ENCODE data around the gene TCAIM.

Gene TCAIM

GRCh38 chr3:44420676-44421075 is 82.1 kb downstream of the TCAIM start:
- H3K9ac ChIP-seq (ENCODE audit: low read length in 5 of 5), result no peak overlapping the region
- H3K4me1 ChIP-seq (ENCODE audit: control insufficient read depth in 5 of 5, insufficient read depth in 5 of 5, low read length in 5 of 5), result no peaks in the 10 kb centered on the region
- H3K9me3 ChIP-seq (ENCODE audit: control insufficient read depth in 5 of 5, low read length in 5 of 5), result no peaks in the 10 kb centered on the region
- H3K4me3 ChIP-seq (ENCODE audit: low read depth in 1 of 5, low read length in 5 of 5), result no peak overlapping the region
- H3K36me3 ChIP-seq (ENCODE audit: control insufficient read depth in 5 of 5, insufficient read depth in 5 of 5, low read length in 5 of 5), result no peaks in the 10 kb centered on the region
- H3K27me3 ChIP-seq (ENCODE audit: control insufficient read depth in 5 of 5, insufficient read depth in 4 of 5, low read length in 5 of 5), result peaks cover 0 to 2% (median 0%) of the 10 kb centered on the region in 5 donors
- H3K27ac ChIP-seq (ENCODE audit: low read depth, low read length), result no peak overlapping the region

- no peak overlapping the region for H3K9ac ChIP-seq (ENCODE audit: low read length in 5 of 5)
- H3K27me3 ChIP-seq (ENCODE audit: control insufficient read depth in 5 of 5, insufficient read depth in 4 of 5, low read length in 5 of 5), result peaks cover 0 to 2% (median 0%) of the 10 kb centered on the region in 5 donors
- no peaks in the 10 kb centered on the region for H3K36me3 ChIP-seq (ENCODE audit: control insufficient read depth in 5 of 5, insufficient read depth in 5 of 5, low read length in 5 of 5)
- H3K4me3 ChIP-seq (ENCODE audit: low read depth in 1 of 5, low read length in 5 of 5), result no peak overlapping the region
- H3K9me3 ChIP-seq (ENCODE audit: control insufficient read depth in 5 of 5, low read length in 5 of 5), result no peaks in the 10 kb centered on the region
- no peak overlapping the region for H3K27ac ChIP-seq (ENCODE audit: low read depth, low read length)
- no peaks in the 10 kb centered on the region for H3K4me1 ChIP-seq (ENCODE audit: control insufficient read depth in 5 of 5, insufficient read depth in 5 of 5, low read length in 5 of 5)
These were observed 82.7 kb downstream of the TCAIM start for GRCh38 chr3:44421280-44421679.

DNA sequence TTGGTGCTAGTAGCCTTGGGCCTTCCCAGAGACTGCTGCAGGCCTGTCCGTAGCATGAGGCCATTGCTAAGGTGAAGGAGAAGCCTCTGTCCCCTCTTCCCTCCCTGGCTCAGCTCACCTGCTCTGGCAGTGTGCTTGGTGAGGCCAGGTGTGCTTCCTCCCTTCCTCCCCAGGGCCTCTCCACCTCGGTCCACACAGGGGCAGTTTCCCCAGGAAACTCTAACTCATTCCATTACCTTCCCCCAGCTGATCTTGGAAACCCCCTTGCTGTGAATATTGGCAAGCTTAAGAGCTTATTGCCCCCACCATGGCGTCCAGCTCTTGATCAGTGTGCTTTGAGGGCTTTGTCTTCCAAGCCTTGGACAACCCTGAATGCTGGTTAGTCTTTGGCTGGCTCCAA is 86.2 kb downstream of the TCAIM start:
- Histone ChIP-seq H3K9ac (ENCODE audit: low read length in 5 of 5) (no peak overlapping the region), H3K27ac (ENCODE audit: low read depth, low read length) (no peak overlapping the region), H3K4me3 (ENCODE audit: low read depth in 1 of 5, low read length in 5 of 5) (no peak overlapping the region), H3K36me3 (ENCODE audit: control insufficient read depth in 5 of 5, insufficient read depth in 5 of 5, low read length in 5 of 5) (no peaks in the 10 kb centered on the region), H3K9me3 (ENCODE audit: control insufficient read depth in 5 of 5, low read length in 5 of 5) (no peaks in the 10 kb centered on the region), H3K4me1 (ENCODE audit: control insufficient read depth in 5 of 5, insufficient read depth in 5 of 5, low read length in 5 of 5) (no peaks in the 10 kb centered on the region), H3K27me3 (ENCODE audit: control insufficient read depth in 5 of 5, insufficient read depth in 4 of 5, low read length in 5 of 5) (peaks cover 0 to 2% (median 0%) of the 10 kb centered on the region in 5 donors)

GRCh38 chr3:44427683-44428082 is 89.1 kb downstream of the TCAIM start:
- Histone ChIP-seq H3K4me1 (ENCODE audit: control insufficient read depth in 5 of 5, insufficient read depth in 5 of 5, low read length in 5 of 5) (peaks cover 0 to 8% (median 4%) of the 10 kb centered on the region in 5 donors), H3K27ac (ENCODE audit: low read depth, low read length) (no peak overlapping the region), H3K9me3 (ENCODE audit: control insufficient read depth in 5 of 5, low read length in 5 of 5) (no peaks in the 10 kb centered on the region), H3K27me3 (ENCODE audit: control insufficient read depth in 5 of 5, insufficient read depth in 4 of 5, low read length in 5 of 5) (peaks cover 0 to 2% (median 0%) of the 10 kb centered on the region in 5 donors), H3K4me3 (ENCODE audit: low read depth in 1 of 5, low read length in 5 of 5) (no peak overlapping the region), H3K9ac (ENCODE audit: low read length in 5 of 5) (no peak overlapping the region), H3K36me3 (ENCODE audit: control insufficient read depth in 5 of 5, insufficient read depth in 5 of 5, low read length in 5 of 5) (no peaks in the 10 kb centered on the region)

DNA sequence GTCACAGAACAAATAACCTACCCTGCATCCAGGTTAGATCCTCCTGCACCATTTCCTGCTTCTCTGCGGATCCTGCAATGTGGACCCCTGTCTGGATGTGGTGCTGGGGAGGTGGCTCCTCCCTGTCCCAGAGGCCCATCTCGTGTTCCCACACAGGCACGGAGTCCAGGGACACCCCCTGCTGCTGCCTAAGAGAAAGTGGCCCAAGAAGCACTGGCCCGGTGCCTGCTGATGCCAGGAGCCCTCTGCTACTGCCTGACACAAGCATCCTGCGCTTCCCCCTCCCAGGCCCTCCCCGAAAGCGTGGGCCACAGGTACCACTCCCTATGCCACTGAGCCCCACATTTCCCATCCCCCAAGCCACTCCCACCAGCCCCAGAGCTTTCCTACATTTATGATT is 90.3 kb downstream of the TCAIM start:
- H3K27ac ChIP-seq (ENCODE audit: low read depth, low read length), result no peak overlapping the region

DNA sequence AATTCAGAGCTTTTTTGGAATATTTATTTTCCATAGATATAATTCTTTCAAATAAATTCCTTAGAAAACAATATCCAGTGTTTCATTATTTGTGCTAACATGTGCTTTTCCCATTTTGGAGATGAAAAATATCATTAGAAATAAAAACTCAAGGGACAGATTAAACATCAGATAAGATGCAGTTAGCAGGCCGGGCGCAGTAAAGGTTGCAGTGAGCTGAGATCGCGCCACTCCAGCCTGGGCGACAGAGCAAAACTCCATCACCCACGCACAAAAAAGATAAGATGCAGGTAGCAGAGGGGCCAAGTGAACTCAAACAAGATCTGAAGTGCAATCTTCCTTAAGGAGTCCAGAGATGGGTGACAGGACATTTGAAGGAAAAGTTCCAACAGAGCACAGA is 90.9 kb downstream of the TCAIM start:
- Histone ChIP-seq H3K4me1 (ENCODE audit: control insufficient read depth in 5 of 5, insufficient read depth in 5 of 5, low read length in 5 of 5) (peaks cover 0 to 8% (median 4%) of the 10 kb centered on the region in 5 donors), H3K9ac (ENCODE audit: low read length in 5 of 5) (no peak overlapping the region), H3K36me3 (ENCODE audit: control insufficient read depth in 5 of 5, insufficient read depth in 5 of 5, low read length in 5 of 5) (no peaks in the 10 kb centered on the region), H3K4me3 (ENCODE audit: low read depth in 1 of 5, low read length in 5 of 5) (no peak overlapping the region), H3K9me3 (ENCODE audit: control insufficient read depth in 5 of 5, low read length in 5 of 5) (no peaks in the 10 kb centered on the region), H3K27ac (ENCODE audit: low read depth, low read length) (no peak overlapping the region), H3K27me3 (ENCODE audit: control insufficient read depth in 5 of 5, insufficient read depth in 4 of 5, low read length in 5 of 5) (peaks cover 0 to 2% (median 0%) of the 10 kb centered on the region in 5 donors)

More for the DNA sequence above, 90.3 kb downstream of the TCAIM start:
- H3K4me1 ChIP-seq (ENCODE audit: control insufficient read depth in 5 of 5, insufficient read depth in 5 of 5, low read length in 5 of 5), result peaks cover 0 to 8% (median 4%) of the 10 kb centered on the region in 5 donors
- no peaks in the 10 kb centered on the region for H3K9me3 ChIP-seq (ENCODE audit: control insufficient read depth in 5 of 5, low read length in 5 of 5)
- H3K27me3 ChIP-seq (ENCODE audit: control insufficient read depth in 5 of 5, insufficient read depth in 4 of 5, low read length in 5 of 5), result peaks cover 0 to 2% (median 0%) of the 10 kb centered on the region in 5 donors
- H3K4me3 ChIP-seq (ENCODE audit: low read depth in 1 of 5, low read length in 5 of 5), result no peak overlapping the region
- H3K9ac ChIP-seq (ENCODE audit: low read length in 5 of 5), result no peak overlapping the region
- H3K36me3 ChIP-seq (ENCODE audit: control insufficient read depth in 5 of 5, insufficient read depth in 5 of 5, low read length in 5 of 5), result no peaks in the 10 kb centered on the region

GRCh38 chr3:44430466-44430865 is 91.9 kb downstream of the TCAIM start:
- no peak overlapping the region for H3K27ac ChIP-seq (ENCODE audit: low read depth, low read length)
- no peaks in the 10 kb centered on the region for H3K36me3 ChIP-seq (ENCODE audit: control insufficient read depth in 5 of 5, insufficient read depth in 5 of 5, low read length in 5 of 5)
- H3K9me3 ChIP-seq (ENCODE audit: control insufficient read depth in 5 of 5, low read length in 5 of 5), result no peaks in the 10 kb centered on the region
- no peak overlapping the region for H3K4me3 ChIP-seq (ENCODE audit: low read depth in 1 of 5, low read length in 5 of 5)
- no peaks in the 10 kb centered on the region for H3K27me3 ChIP-seq (ENCODE audit: control insufficient read depth in 5 of 5, insufficient read depth in 4 of 5, low read length in 5 of 5)
- peaks cover 0 to 8% (median 4%) of the 10 kb centered on the region in 5 donors for H3K4me1 ChIP-seq (ENCODE audit: control insufficient read depth in 5 of 5, insufficient read depth in 5 of 5, low read length in 5 of 5)
- H3K9ac ChIP-seq (ENCODE audit: low read length in 5 of 5), result no peak overlapping the region

- Histone ChIP-seq H3K36me3 (ENCODE audit: control insufficient read depth in 5 of 5, insufficient read depth in 5 of 5, low read length in 5 of 5) (no peaks in the 10 kb centered on the region), H3K4me1 (ENCODE audit: control insufficient read depth in 5 of 5, insufficient read depth in 5 of 5, low read length in 5 of 5) (peaks cover 6 to 18% (median 15%) of the 10 kb centered on the region in 5 donors), H3K27ac (ENCODE audit: low read depth, low read length) (no peak overlapping the region), H3K4me3 (ENCODE audit: low read depth in 1 of 5, low read length in 5 of 5) (no peak overlapping the region), H3K27me3 (ENCODE audit: control insufficient read depth in 5 of 5, insufficient read depth in 4 of 5, low read length in 5 of 5) (no peaks in the 10 kb centered on the region), H3K9me3 (ENCODE audit: control insufficient read depth in 5 of 5, low read length in 5 of 5) (no peaks in the 10 kb centered on the region), H3K9ac (ENCODE audit: low read length in 5 of 5) (no peak overlapping the region)
These were observed 96.4 kb downstream of the TCAIM start for GRCh38 chr3:44434834-44435510.

DNA sequence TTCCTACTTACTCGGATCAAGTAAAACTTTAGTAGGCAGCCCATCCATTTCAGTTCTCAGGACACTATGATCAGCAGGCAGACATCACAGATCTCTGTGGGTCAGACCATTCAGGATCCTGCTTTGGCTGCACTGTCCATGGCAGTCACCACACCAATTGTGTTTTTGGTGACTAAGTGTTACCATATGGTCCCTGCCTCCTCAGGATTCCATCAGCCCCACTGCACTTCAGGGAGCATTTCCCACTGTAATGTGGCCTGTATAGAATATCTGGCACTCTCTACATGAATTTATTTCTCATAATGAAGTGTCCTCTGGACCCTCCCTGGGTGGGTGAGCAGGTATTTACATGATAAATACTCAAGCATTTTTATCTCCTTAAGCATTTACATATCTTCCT is 97.6 kb downstream of the TCAIM start:
- Histone ChIP-seq H3K27ac (ENCODE audit: low read depth, low read length) (no peak overlapping the region), H3K4me1 (ENCODE audit: control insufficient read depth in 5 of 5, insufficient read depth in 5 of 5, low read length in 5 of 5) (peaks cover 6 to 23% (median 20%) of the 10 kb centered on the region in 5 donors), H3K4me3 (ENCODE audit: low read depth in 1 of 5, low read length in 5 of 5) (no peak overlapping the region), H3K9ac (ENCODE audit: low read length in 5 of 5) (no peak overlapping the region), H3K9me3 (ENCODE audit: control insufficient read depth in 5 of 5, low read length in 5 of 5) (no peaks in the 10 kb centered on the region), H3K27me3 (ENCODE audit: control insufficient read depth in 5 of 5, insufficient read depth in 4 of 5, low read length in 5 of 5) (no peaks in the 10 kb centered on the region), H3K36me3 (ENCODE audit: control insufficient read depth in 5 of 5, insufficient read depth in 5 of 5, low read length in 5 of 5) (no peaks in the 10 kb centered on the region)

- H3K36me3 ChIP-seq (ENCODE audit: control insufficient read depth in 5 of 5, insufficient read depth in 5 of 5, low read length in 5 of 5), result peaks cover 0 to 9% (median 0%) of the 10 kb centered on the region in 5 donors
These were observed 99.2 kb downstream of the TCAIM start for GRCh38 chr3:44437800-44438199.

More at GRCh38 chr3:44437800-44438199, 99.2 kb downstream of the TCAIM start:
- H3K9ac ChIP-seq (ENCODE audit: low read length in 5 of 5), result no peak overlapping the region
- H3K4me3 ChIP-seq (ENCODE audit: low read depth in 1 of 5, low read length in 5 of 5), result no peak overlapping the region
- H3K4me1 ChIP-seq (ENCODE audit: control insufficient read depth in 5 of 5, insufficient read depth in 5 of 5, low read length in 5 of 5), result peaks cover 6 to 24% (median 23%) of the 10 kb centered on the region in 5 donors
- H3K27ac ChIP-seq (ENCODE audit: low read depth, low read length), result no peak overlapping the region
- no peaks in the 10 kb centered on the region for H3K9me3 ChIP-seq (ENCODE audit: control insufficient read depth in 5 of 5, low read length in 5 of 5)
- no peaks in the 10 kb centered on the region for H3K27me3 ChIP-seq (ENCODE audit: control insufficient read depth in 5 of 5, insufficient read depth in 4 of 5, low read length in 5 of 5)
